HepG2 (cell line): ENCODE measurements around the gene UTP15. TPM values are rescaled to one million over a fixed set of nuclear protein-coding genes. Genes with fewer than 3 reads are reported as not detected.

ENCODE experiments used
- ATAC-seq: fragments of 200-7000 bp; cut with Tn5 transposase; 3 replicates; pipeline ENCODE4 v1.9.1; 2020; ENCODE audit warnings: mild to moderate bottlenecking, moderate library complexity
- BruUV-seq: library from RNA; stranded (reverse); fragments of 400-500 nt; replicated peaks from 2 replicates; lab custom pipeline; 2021; lab: Mats Ljungman, UMichigan
- CTCF ChIA-PET: fragments of 300-600 bp; formaldehyde crosslinking; extraction: SDS; loops from one replicate; lab custom pipeline; 2021; ENCODE audit warnings: low total read pairs, inconsistent platforms, low intra/inter-chr PET ratio; lab: Yijun Ruan, JAX
- POLR2A ChIA-PET: fragments of 350-600 bp; sonication (Branson Sonifier 250); formaldehyde crosslinking; loops from one replicate; lab custom pipeline; 2020; ENCODE audit warnings: antibody characterized with exemption, inconsistent platforms; lab: Yijun Ruan, JAX
- DNase-seq: peaks from one replicate; pipeline ENCODE4 v3.0.0-alpha.2; 2015; ENCODE audit warnings: low spot score
- FAIRE-seq: peaks from 3 replicates; lab custom pipeline; 2011; peaks lifted over from hg19 to GRCh38; lab: Jason Lieb, UNC
- H2AFZ ChIP-seq: one replicate; pipeline ENCODE4 v1.6.1; 2011; ENCODE audit warnings: low read length, inconsistent platforms
- H3K27ac ChIP-seq: fragments of 300-600 bp; 3 replicates; pipeline ENCODE4 v1.8.0; 2011; ENCODE audit warnings: mixed run types, mild to moderate bottlenecking, mixed read lengths, low read length, inconsistent platforms; ENCODE audit not compliant: insufficient read depth; ENCODE audit errors: extremely low read length
- H3K27me3 ChIP-seq, 2 experiments: fragments of 200-600 bp in 1 of 2; 2 replicates in 1 of 2; 3 replicates in 1 of 2; pipeline versions ENCODE4 v1.6.0 to v1.8.0; 2011; ENCODE audit warnings: low read length in 2 of 2, mild to moderate bottlenecking in 2 of 2, moderate library complexity in 2 of 2, inconsistent platforms in 1 of 2; ENCODE audit not compliant: insufficient read depth in 2 of 2, control insufficient read depth in 1 of 2
- H3K36me3 ChIP-seq, 2 experiments: fragments of 200-600 bp in 1 of 2; replicated peaks in 1 of 2; 2 replicates in 1 of 2; 3 replicates in 1 of 2; pipeline versions ENCODE4 v1.5.1 to v1.8.0; 2011; ENCODE audit warnings: low read length in 2 of 2, inconsistent platforms in 1 of 2; ENCODE audit not compliant: insufficient read depth in 2 of 2, control insufficient read depth in 1 of 2
- H3K4me1 ChIP-seq: 2 replicates; pipeline ENCODE4 v1.5.1; 2012; ENCODE audit warnings: low read length, inconsistent platforms; ENCODE audit not compliant: insufficient read depth
- H3K4me2 ChIP-seq: 2 replicates; pipeline ENCODE4 v1.6.0; 2011; ENCODE audit warnings: low read depth, low read length, inconsistent platforms
- H3K4me3 ChIP-seq, 3 experiments: fragments of 200-600 bp in 1 of 3; sonication (generic), shearing (Covaris generic) in 1 of 3; replicated peaks in 1 of 3; 2 replicates each; pipeline ENCODE4 v1.5.1; 2011 to 2016; ENCODE audit warnings: low read length in 3 of 3, inconsistent platforms in 2 of 3, low read depth in 2 of 3, mild to moderate bottlenecking in 2 of 3, control low read depth in 1 of 3, mixed read lengths in 1 of 3; ENCODE audit not compliant: insufficient read depth in 1 of 3
- H3K79me2 ChIP-seq: one replicate; pipeline ENCODE4 v1.6.1; 2011; ENCODE audit warnings: low read length, inconsistent platforms; ENCODE audit not compliant: insufficient read depth
- H3K9ac ChIP-seq: 2 replicates; pipeline ENCODE4 v1.6.0; 2011; ENCODE audit warnings: mild to moderate bottlenecking, low read depth, low read length, inconsistent platforms; ENCODE audit not compliant: insufficient read depth
- H3K9me3 ChIP-seq: 2 replicates; pipeline ENCODE4 v1.5.1; 2012; ENCODE audit warnings: mild to moderate bottlenecking, low read length
- H4K20me1 ChIP-seq: 2 replicates; pipeline ENCODE4 v1.6.0; 2011; ENCODE audit warnings: inconsistent platforms, mild to moderate bottlenecking, low read length, moderate library complexity; ENCODE audit not compliant: insufficient read depth
- AHDC1 ChIP-seq: sonication (generic); formaldehyde crosslinking; IDR thresholded peaks from 2 replicates; pipeline ENCODE4 v1.5.1; 2020; ENCODE audit warnings: mild to moderate bottlenecking, missing genetic modification reagents, borderline replicate concordance
- CBX1 ChIP-seq: IDR thresholded peaks from one replicate; pipeline ENCODE4 v1.6.1; 2016; ENCODE audit warnings: antibody characterized with exemption, low read depth
- CENPT ChIP-seq: sonication (generic); formaldehyde crosslinking; IDR thresholded peaks from 2 replicates; pipeline ENCODE4 v1.8.0; 2022; ENCODE audit warnings: low read depth, mild to moderate bottlenecking, moderate library complexity, missing genetic modification reagents
- EEA1 ChIP-seq: sonication (generic); formaldehyde crosslinking; IDR thresholded peaks from 2 replicates; pipeline ENCODE4 v1.5.1; 2020; ENCODE audit warnings: mild to moderate bottlenecking, missing genetic modification reagents, borderline replicate concordance
- FOXO1 ChIP-seq: sonication (generic); formaldehyde crosslinking; IDR thresholded peaks from 2 replicates; pipeline ENCODE4 v1.4.0; 2020; ENCODE audit warnings: missing genetic modification reagents
- HOXA3 ChIP-seq: sonication (generic); formaldehyde crosslinking; IDR thresholded peaks from 2 replicates; pipeline ENCODE4 v1.5.0; 2020; ENCODE audit warnings: missing genetic modification reagents
- LCORL ChIP-seq, 2 experiments: fragments of 450-650 bp in 1 of 2; sonication (generic) in 1 of 2; formaldehyde crosslinking in 1 of 2; IDR thresholded peaks; 2 replicates each; pipeline versions ENCODE4 v1.5.0 to v1.6.1; 2017 to 2020; ENCODE audit warnings: antibody characterized with exemption in 1 of 2, missing genetic modification reagents in 1 of 2
- MAF1 ChIP-seq: sonication (generic); formaldehyde crosslinking; IDR thresholded peaks from 2 replicates; pipeline ENCODE4 v1.5.0; 2020; ENCODE audit warnings: missing genetic modification reagents, borderline replicate concordance
- NFE2L2 ChIP-seq: fragments of 150-350 bp; IDR thresholded peaks from 2 replicates; pipeline ENCODE4 v1.6.1; 2014; ENCODE audit warnings: low read length
- POLR2AphosphoS2 ChIP-seq: IDR thresholded peaks from 2 replicates; pipeline ENCODE4 v1.6.1; 2011; ENCODE audit warnings: low read depth, low read length, improper control_type of control experiment
- SIN3A ChIP-seq: IDR thresholded peaks from 2 replicates; pipeline ENCODE4 v1.6.1; 2011; ENCODE audit warnings: low read depth, mild to moderate bottlenecking, control low read depth, low read length, borderline replicate concordance
- ZC3H4 ChIP-seq: sonication (generic); formaldehyde crosslinking; IDR thresholded peaks from 2 replicates; pipeline ENCODE4 v1.4.0; 2020; ENCODE audit warnings: missing genetic modification reagents, borderline replicate concordance
- ZNF260 ChIP-seq: sonication (generic); formaldehyde crosslinking; IDR thresholded peaks from 2 replicates; pipeline ENCODE4 v1.4.0; 2020; ENCODE audit warnings: missing genetic modification reagents, low read depth, mild to moderate bottlenecking, borderline replicate concordance
- ZNF317 ChIP-seq: sonication (generic); formaldehyde crosslinking; IDR thresholded peaks from 2 replicates; pipeline ENCODE4 v1.5.0; 2020; ENCODE audit warnings: mild to moderate bottlenecking, missing genetic modification reagents
- ZNF460 ChIP-seq: sonication (generic); formaldehyde crosslinking; IDR thresholded peaks from 2 replicates; pipeline ENCODE4 v1.5.1; 2020; ENCODE audit warnings: missing genetic modification reagents, mild to moderate bottlenecking, borderline replicate concordance
- ZNF510 ChIP-seq: sonication (generic); formaldehyde crosslinking; IDR thresholded peaks from 2 replicates; pipeline ENCODE4 v1.4.0; 2020; ENCODE audit warnings: low read depth, mild to moderate bottlenecking, missing genetic modification reagents
- ZNF512 ChIP-seq: sonication (generic); formaldehyde crosslinking; IDR thresholded peaks from 2 replicates; pipeline ENCODE4 v1.4.0; 2020; ENCODE audit warnings: mild to moderate bottlenecking, missing genetic modification reagents
- ZNF777 ChIP-seq: sonication (generic); formaldehyde crosslinking; IDR thresholded peaks from 2 replicates; pipeline ENCODE4 v1.4.0; 2020; ENCODE audit warnings: missing genetic modification reagents
- WGBS: methylation state at CpG from one replicate; pipeline ENCODE4 v1.1.6; 2017; ENCODE audit warnings: low lambda C conversion rate; 5-methylcytosine and 5-hydroxymethylcytosine counted together
- in situ Hi-C: cut with HindIII; loops from 2 replicates; pipeline ENCODE4 v1.10.0; 2017; ENCODE audit warnings: low pct_unique_long_range_greater_than_20kb; ENCODE audit not compliant: extremely low pct_ligation_motif_present
- intact Hi-C: fragments of 100-400 bp; cut with micrococcal nuclease; formaldehyde crosslinking; loops from one replicate; pipeline ENCODE4 v1.10.0; 2022; ENCODE audit not compliant: unreplicated experiment
- polyA plus RNA-seq, 8 experiments: library from polyadenylated mRNA; depleted of rRNA in 3 of 8; stranded (reverse) in 7 of 8; unstranded in 1 of 8; fragments of >200 nt; fragmentation: Illumina TruSeq in 4 of 8; extraction: Trizol in 4 of 8; gene quantifications; 2 replicates each; pipeline versions ENCODE4 v1.2.1 to v1.2.3, GENCODE V29; 2011 to 2016; ENCODE audit warnings: low read depth in 4 of 8, missing spikeins in 1 of 8, mixed read lengths in 1 of 8; ENCODE audit not compliant: insufficient read depth in 1 of 8
- total RNA-seq, 5 experiments: library from RNA; depleted of rRNA; stranded (reverse); fragments of >200 nt; fragmentation: Illumina TruSeq; extraction: Trizol; gene quantifications; 2 replicates each; pipeline ENCODE4 v1.2.3, GENCODE V29; 2016; ENCODE audit warnings: low read depth in 1 of 5

Gene UTP15
- total and polyA plus RNA-seq, 2 of the 13 experiments (the other 11 are each of a cell fraction or from before 2014, with no cell fraction given), result 7.3 to 35.8 TPM

GRCh38 chr5:73545403-73545779, 20.2 kb upstream of the UTP15 start (continued):
- TF ChIP-seq ZC3H4 (CRISPR knock-in tag), result peak; percentile 59; the same call in 1 of the 2 replicates

- no peak for DNase-seq
Observed at GRCh38 chr5:73550016-73550415, 15.5 kb upstream of the UTP15 start.

More at GRCh38 chr5:73550016-73550415, 15.5 kb upstream of the UTP15 start:
- no peaks in the 10 kb centered on the region for H3K27me3 ChIP-seq
- intact Hi-C loops, result no loop called here
- H4K20me1 ChIP-seq, result no peaks in the 10 kb centered on the region
- no peak overlapping the region for H3K4me2 ChIP-seq
- BruUV-seq, result no TSS peak
- ChIA-PET POLR2A (no interaction called here), CTCF (no interaction called here)
- peak; percentile 15 for FAIRE-seq
- H2AFZ ChIP-seq, result no peak overlapping the region
- H3K27ac ChIP-seq, result no peak overlapping the region
- H3K79me2 ChIP-seq, result no peaks in the 10 kb centered on the region
- H3K4me1 ChIP-seq, result peaks cover 32% of the 10 kb centered on the region
- no peak for TF ChIP-seq CENPT
- TF ChIP-seq SIN3A, result no peak
- no peak for TF ChIP-seq MAF1 (CRISPR knock-in tag)
- TF ChIP-seq HOXA3 (CRISPR knock-in tag), result no peak
- TF ChIP-seq ZNF510 (CRISPR knock-in tag), result no peak
- TF ChIP-seq EEA1 (CRISPR knock-in tag), result no peak
- no peak for TF ChIP-seq ZNF260 (CRISPR knock-in tag)
- no peak for TF ChIP-seq ZNF777 (CRISPR knock-in tag)
- TF ChIP-seq FOXO1, result no peak
- no peak for TF ChIP-seq NFE2L2
- TF ChIP-seq POLR2AphosphoS2, result no peak
- no peak for TF ChIP-seq ZNF317
- TF ChIP-seq AHDC1 (CRISPR knock-in tag), result no peak
- no peak for TF ChIP-seq ZNF512
- no peak for TF ChIP-seq LCORL (IDR thresholded peaks at IDR 0.05)
- TF ChIP-seq LCORL (CRISPR knock-in tag; IDR thresholded peaks at IDR 0.05), result no peak
- no peak for TF ChIP-seq CBX1
- TF ChIP-seq ZNF460, result no peak
- peaks cover 4 to 8% of the 10 kb centered on the region in 2 experiments; a peak in 4 of 5 replicates for H3K36me3 ChIP-seq
- no peak for ATAC-seq
- WGBS, result 94% methylated on average over 1 of the region's 1 CpG
- no peak overlapping the region for H3K9ac ChIP-seq
- H3K9me3 ChIP-seq, result no peaks in the 10 kb centered on the region
- H3K4me3 ChIP-seq, result no peak overlapping the region
- in situ Hi-C loops, result no loop called here
